ENCODE results near the gene MFAP3.
"Not testable (repeated sequence)": the region's sequence is repeated elsewhere in the genome, so short reads cannot be mapped to it uniquely, and the experiment has no call there.

DNA sequence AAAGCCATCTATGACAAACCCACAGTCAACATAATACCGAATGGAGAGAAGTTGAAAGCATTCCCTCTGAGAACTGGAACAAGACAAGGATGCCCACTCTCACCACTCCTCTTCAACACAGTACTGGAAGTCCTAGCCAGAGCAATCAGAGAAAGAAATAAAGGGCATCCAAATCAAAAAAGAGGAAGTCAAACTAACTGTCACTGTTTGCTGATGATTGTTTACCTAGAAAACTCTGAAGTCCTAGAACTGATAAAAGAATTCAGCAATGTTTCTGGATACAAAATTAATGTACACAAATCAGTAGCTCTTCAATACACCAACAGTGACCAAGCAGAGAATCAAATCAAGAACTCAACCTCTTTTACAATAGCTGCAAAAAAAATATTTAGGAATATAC, 19.8 kb upstream of the MFAP3 start:
- not testable (repeated sequence) for TF ChIP-seq EZH2 (IDR thresholded peaks at IDR 0.05; ENCODE audit: low read length)
- TF ChIP-seq, protein P1, sequence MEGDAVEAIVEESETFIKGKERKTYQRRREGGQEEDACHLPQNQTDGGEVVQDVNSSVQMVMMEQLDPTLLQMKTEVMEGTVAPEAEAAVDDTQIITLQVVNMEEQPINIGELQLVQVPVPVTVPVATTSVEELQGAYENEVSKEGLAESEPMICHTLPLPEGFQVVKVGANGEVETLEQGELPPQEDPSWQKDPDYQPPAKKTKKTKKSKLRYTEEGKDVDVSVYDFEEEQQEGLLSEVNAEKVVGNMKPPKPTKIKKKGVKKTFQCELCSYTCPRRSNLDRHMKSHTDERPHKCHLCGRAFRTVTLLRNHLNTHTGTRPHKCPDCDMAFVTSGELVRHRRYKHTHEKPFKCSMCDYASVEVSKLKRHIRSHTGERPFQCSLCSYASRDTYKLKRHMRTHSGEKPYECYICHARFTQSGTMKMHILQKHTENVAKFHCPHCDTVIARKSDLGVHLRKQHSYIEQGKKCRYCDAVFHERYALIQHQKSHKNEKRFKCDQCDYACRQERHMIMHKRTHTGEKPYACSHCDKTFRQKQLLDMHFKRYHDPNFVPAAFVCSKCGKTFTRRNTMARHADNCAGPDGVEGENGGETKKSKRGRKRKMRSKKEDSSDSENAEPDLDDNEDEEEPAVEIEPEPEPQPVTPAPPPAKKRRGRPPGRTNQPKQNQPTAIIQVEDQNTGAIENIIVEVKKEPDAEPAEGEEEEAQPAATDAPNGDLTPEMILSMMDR (optimal IDR thresholded peaks at IDR 0.05 in 1 of 3, IDR thresholded peaks at IDR 0.05 in 1 of 3, conservative IDR thresholded peaks at IDR 0.05 in 1 of 3; ENCODE audit: extremely low read depth in 1 of 3, insufficient read depth in 2 of 3, low read length in 3 of 3), result not testable (repeated sequence)
